ENCODE measurements around the gene POFUT1.

Gene POFUT1

GRCh38 chr20:32277361-32278198 is 69.9 kb downstream of the POFUT1 start, which contains the start of gene KIF3B:
Gene KIF3B, plus strand, starts transcription at chr20:32277651. Its CDS starts 32,127 bp downstream, at chr20:32309778.
- DNase-seq (ENCODE audit: low read depth, low spot score), result no peak

- DNase-seq (ENCODE audit: low read depth, low spot score), result no peak
Measured at GRCh38 chr20:32278199-32278643, 70.5 kb downstream of the POFUT1 start.

GRCh38 chr20:32281711-32282110 is 74.0 kb downstream of the POFUT1 start:
- no peak for DNase-seq (ENCODE audit: low read depth, low spot score)

- no peak for DNase-seq (ENCODE audit: low read depth, low spot score)
Measured at GRCh38 chr20:32282461-32282860, 74.8 kb downstream of the POFUT1 start.

- DNase-seq (ENCODE audit: low read depth, low spot score), result no peak
Measured at GRCh38 chr20:32285082-32285620, 77.5 kb downstream of the POFUT1 start.

- DNase-seq (ENCODE audit: low read depth, low spot score), result no peak
Measured at GRCh38 chr20:32285621-32286371, 78.1 kb downstream of the POFUT1 start.

- no peak for DNase-seq (ENCODE audit: low read depth, low spot score)
Measured at GRCh38 chr20:32287231-32287638, 79.6 kb downstream of the POFUT1 start.
